MM.1S (cell line): Measurements from ENCODE around the gene PHF21B.

Source experiments
- EZH2phosphoT487 ChIP-seq: fragments of 300-600 bp; sonication (generic); IDR thresholded peaks from 2 replicates; pipeline ENCODE4 v1.6.1; 2018; ENCODE audit warnings: antibody characterized with exemption, low read length
- TF ChIP-seq, protein P1 (sequence below): fragments of 300-600 bp; sonication (generic); IDR thresholded peaks from 2 replicates; pipeline ENCODE4 v1.5.1; 2016; ENCODE audit warnings: antibody characterized with exemption, low read length, mixed read lengths

DNA sequence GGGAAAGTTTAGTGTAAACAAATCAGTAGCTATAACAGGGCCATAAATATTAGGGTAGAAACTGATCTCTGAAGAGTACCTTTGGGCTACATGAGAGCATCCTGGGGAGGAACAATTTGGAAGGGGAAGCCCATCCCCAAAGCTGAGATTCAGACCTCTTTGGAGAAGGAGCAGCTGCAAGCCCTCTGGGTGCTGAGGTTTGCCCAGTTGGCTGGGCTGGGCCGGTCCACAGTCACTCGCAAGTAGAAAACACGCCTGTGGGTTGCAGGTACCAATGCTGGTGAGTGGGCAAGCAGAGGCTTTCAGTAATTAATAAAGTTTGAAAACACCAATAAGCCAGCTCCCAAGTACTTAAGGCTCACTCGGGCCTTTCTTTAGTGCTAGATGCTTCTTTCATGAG is 132.9 kb downstream of the PHF21B start:
- TF ChIP-seq, protein P1, sequence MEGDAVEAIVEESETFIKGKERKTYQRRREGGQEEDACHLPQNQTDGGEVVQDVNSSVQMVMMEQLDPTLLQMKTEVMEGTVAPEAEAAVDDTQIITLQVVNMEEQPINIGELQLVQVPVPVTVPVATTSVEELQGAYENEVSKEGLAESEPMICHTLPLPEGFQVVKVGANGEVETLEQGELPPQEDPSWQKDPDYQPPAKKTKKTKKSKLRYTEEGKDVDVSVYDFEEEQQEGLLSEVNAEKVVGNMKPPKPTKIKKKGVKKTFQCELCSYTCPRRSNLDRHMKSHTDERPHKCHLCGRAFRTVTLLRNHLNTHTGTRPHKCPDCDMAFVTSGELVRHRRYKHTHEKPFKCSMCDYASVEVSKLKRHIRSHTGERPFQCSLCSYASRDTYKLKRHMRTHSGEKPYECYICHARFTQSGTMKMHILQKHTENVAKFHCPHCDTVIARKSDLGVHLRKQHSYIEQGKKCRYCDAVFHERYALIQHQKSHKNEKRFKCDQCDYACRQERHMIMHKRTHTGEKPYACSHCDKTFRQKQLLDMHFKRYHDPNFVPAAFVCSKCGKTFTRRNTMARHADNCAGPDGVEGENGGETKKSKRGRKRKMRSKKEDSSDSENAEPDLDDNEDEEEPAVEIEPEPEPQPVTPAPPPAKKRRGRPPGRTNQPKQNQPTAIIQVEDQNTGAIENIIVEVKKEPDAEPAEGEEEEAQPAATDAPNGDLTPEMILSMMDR = no peak
- no peak for TF ChIP-seq EZH2phosphoT487
